GM20000 (cell line): ENCODE measurements around the gene C3orf20.

Experiments
- DNase-seq: peaks from one replicate; pipeline ENCODE4 v3.0.0; 2012; ENCODE audit warnings: low spot score
- CTCF ChIP-seq: IDR thresholded peaks from 2 replicates; pipeline ENCODE4 v1.5.1; 2012; ENCODE audit warnings: mild to moderate bottlenecking, control low read depth; ENCODE audit errors: extremely low read depth, missing control alignments

C3orf20 gene

GRCh38 chr3:14687360-14687759 is 12.4 kb downstream of the C3orf20 start:
- no peak for DNase-seq
- TF ChIP-seq CTCF: no peak

GRCh38 chr3:14688525-14688924 is 13.6 kb downstream of the C3orf20 start:
- no peak for TF ChIP-seq CTCF
- no peak for DNase-seq

- DNase-seq: peak; percentile 36
- no peak for TF ChIP-seq CTCF
Observed at GRCh38 chr3:14689247-14689980, 14.5 kb downstream of the C3orf20 start.

- no peak for TF ChIP-seq CTCF
- DNase-seq: peak; percentile 54
Observed at GRCh38 chr3:14691239-14691638, 16.3 kb downstream of the C3orf20 start.

GRCh38 chr3:14691719-14692118 is 16.8 kb downstream of the C3orf20 start:
- no peak for DNase-seq
- TF ChIP-seq CTCF: no peak

GRCh38 chr3:14698601-14699244 is 23.8 kb downstream of the C3orf20 start:
- DNase-seq: no peak
- no peak for TF ChIP-seq CTCF

GRCh38 chr3:14699643-14700042 is 24.7 kb downstream of the C3orf20 start:
- no peak for TF ChIP-seq CTCF
- DNase-seq: no peak
